AG04450 (cell line): Measurements from ENCODE around the gene HECW1. TPM values are rescaled to one million over a fixed set of nuclear protein-coding genes. Genes with fewer than 3 reads are reported as not detected.

Source experiments
- CTCF ChIA-PET: fragments of 300-600, 350-600 bp; formaldehyde crosslinking; extraction: SDS; loops from one replicate; lab custom pipeline; 2022; ENCODE audit warnings: antibody characterized with exemption, inconsistent platforms; lab: Charles Lee
- POLR2A ChIA-PET: fragments of 350-600 bp; formaldehyde crosslinking; extraction: SDS; loops from one replicate; lab custom pipeline; 2021; ENCODE audit warnings: antibody characterized with exemption, inconsistent platforms; lab: Yijun Ruan, JAX
- DNase-seq: peaks from one replicate; pipeline ENCODE4 v3.0.0-alpha.2; 2011; ENCODE audit warnings: low read depth, low spot score
- H3K27ac ChIP-seq: one replicate; pipeline ENCODE4 v1.5.1; 2012; ENCODE audit warnings: low read depth, low read length, control low read depth
- H3K27me3 ChIP-seq: one replicate; pipeline ENCODE4 v1.6.0; 2012; ENCODE audit warnings: low read length; ENCODE audit not compliant: control insufficient read depth, insufficient read depth
- H3K4me3 ChIP-seq: 2 replicates; pipeline ENCODE4 v1.5.1; 2011; ENCODE audit warnings: mild to moderate bottlenecking, low read depth, low read length, control low read depth
- H3K9me3 ChIP-seq: 2 replicates; pipeline ENCODE4 v1.5.1; 2012; ENCODE audit warnings: low read length; ENCODE audit not compliant: control insufficient read depth, insufficient read depth
- CTCF ChIP-seq: IDR thresholded peaks from 2 replicates; pipeline ENCODE4 v1.5.1; 2011; ENCODE audit warnings: low read depth, low read length, control low read depth, inconsistent platforms
- polyA plus RNA-seq: library from polyadenylated mRNA; depleted of rRNA; stranded (reverse); fragments of >200 nt; gene quantifications from 2 replicates; pipeline ENCODE4 v1.2.3, GENCODE V29; 2011

The HECW1 gene
- polyA plus RNA-seq, 1 experiment: 2.6 TPM

DNA sequence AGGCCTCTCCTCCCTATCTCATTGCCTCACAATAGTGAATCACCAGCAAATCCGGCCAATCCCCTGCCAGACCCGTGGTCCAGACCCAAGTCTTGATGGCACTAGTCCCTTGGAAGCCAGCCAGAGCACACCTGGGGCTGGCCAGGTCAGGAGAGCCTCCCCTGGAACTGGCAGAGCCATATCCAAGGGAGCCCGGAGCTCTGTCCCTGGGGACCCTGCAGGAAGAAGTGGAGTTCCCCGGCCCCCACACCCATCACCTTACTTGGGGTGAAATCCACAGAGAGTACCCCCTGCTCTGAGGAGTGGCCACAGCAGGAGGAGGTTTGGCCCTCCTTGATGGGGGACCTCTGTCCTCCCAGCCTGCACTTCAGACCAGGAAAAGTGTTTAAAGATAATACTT lies 122.5 kb downstream of the HECW1 start:
- CTCF ChIA-PET: interaction anchor here (1.0 kb wide), 1 partner anchor 26 kb away, joined by 3 read pairs; no protein-coding TSS in a partner anchor
- TF ChIP-seq CTCF: no peak
- H3K9me3 ChIP-seq: no peaks in the 10 kb centered on the region

DNA sequence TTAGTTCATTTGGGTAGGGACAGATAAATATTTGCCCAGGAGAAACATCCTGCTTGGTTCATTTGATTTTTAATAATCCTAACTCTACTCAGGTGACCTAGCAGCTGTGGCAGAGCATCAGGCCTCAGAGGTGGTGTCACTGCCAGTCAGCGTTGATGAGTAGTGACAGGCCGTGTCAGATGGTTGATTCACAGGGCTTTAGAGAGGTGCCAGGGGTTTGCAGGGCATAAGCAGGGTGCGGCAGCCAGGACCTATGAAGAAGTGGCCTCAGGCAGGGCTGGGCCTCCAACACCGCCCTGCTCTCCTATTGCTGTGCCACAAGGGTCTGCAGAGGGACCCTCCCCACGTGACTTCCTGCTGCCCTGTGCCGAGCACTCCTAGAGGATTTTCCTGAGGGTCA lies 128.1 kb downstream of the HECW1 start:
- Histone ChIP-seq H3K9me3 (no peaks in the 10 kb centered on the region; the same call in 1 of the 2 replicates), H3K4me3 (no peak overlapping the region), H3K27me3 (no peaks in the 10 kb centered on the region), H3K27ac (no peak overlapping the region)
- ChIA-PET POLR2A (no interaction called here), CTCF (interaction anchor here (0.6 kb wide), 1 partner anchor 20 kb away, joined by 3 read pairs; no protein-coding TSS in a partner anchor)
- DNase-seq: no peak
- TF ChIP-seq CTCF: no peak

More for the DNA sequence above, 122.5 kb downstream of the HECW1 start:
- POLR2A ChIA-PET: no interaction called here
- Histone ChIP-seq H3K27ac (no peak overlapping the region), H3K27me3 (peaks cover 2% of the 10 kb centered on the region), H3K4me3 (no peak overlapping the region)
- DNase-seq: no peak

GRCh38 chr7:43242628-43243255 lies 130.3 kb downstream of the HECW1 start:
- Histone ChIP-seq H3K4me3 (no peak overlapping the region), H3K9me3 (no peaks in the 10 kb centered on the region; the same call in 1 of the 2 replicates), H3K27me3 (no peaks in the 10 kb centered on the region), H3K27ac (no peak overlapping the region)
- POLR2A ChIA-PET: no interaction called here
- CTCF ChIA-PET: interaction anchor here (0.8 to 1.3 kb wide), 2 partner anchors 18 kb away, joined by 3 read pairs; no protein-coding TSS in a partner anchor
- DNase-seq: no peak
- TF ChIP-seq CTCF: no peak

- no peak overlapping the region for H3K27ac ChIP-seq
- H3K27me3 ChIP-seq: no peaks in the 10 kb centered on the region
- POLR2A ChIA-PET: no interaction called here
- no peak overlapping the region for H3K4me3 ChIP-seq
- DNase-seq: no peak
- CTCF ChIA-PET: interaction anchor here (1.1 to 2.0 kb wide), 2 partner anchors 13 to 303 kb away, joined by 3 to 7 read pairs; no protein-coding TSS in a partner anchor
- TF ChIP-seq CTCF: no peak
- H3K9me3 ChIP-seq: no peaks in the 10 kb centered on the region; the same call in 1 of the 2 replicates
Measured at GRCh38 chr7:43244232-43244631, 131.8 kb downstream of the HECW1 start.

DNA sequence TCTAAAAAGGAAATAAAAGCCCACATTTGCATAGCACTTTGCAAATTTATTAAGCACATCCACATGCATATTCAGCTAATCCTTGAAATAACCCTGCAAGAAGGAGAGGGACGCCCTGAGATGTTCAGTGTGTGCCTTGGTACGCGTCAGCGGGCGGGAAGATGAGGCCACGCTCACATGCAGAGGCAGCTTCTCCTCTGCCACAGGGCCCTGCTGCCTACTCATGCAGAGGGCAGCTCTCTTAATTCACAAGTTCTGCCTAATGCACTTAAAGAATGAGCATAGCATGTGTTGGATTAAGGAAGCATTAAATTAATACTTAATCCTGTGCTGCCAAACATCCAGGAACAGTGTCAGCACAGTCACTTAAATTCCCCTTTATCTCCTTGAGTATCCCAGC lies 132.3 kb downstream of the HECW1 start:
- POLR2A ChIA-PET: no interaction called here
- CTCF ChIA-PET: interaction anchor here (1.1 to 2.0 kb wide), 2 partner anchors 13 to 303 kb away, joined by 3 to 7 read pairs; no protein-coding TSS in a partner anchor
- no peaks in the 10 kb centered on the region for H3K27me3 ChIP-seq
- H3K27ac ChIP-seq: no peak overlapping the region
- no peak for TF ChIP-seq CTCF
- no peak overlapping the region for H3K4me3 ChIP-seq
- no peak for DNase-seq
- no peaks in the 10 kb centered on the region; the same call in 1 of the 2 replicates for H3K9me3 ChIP-seq
